Neuronal stem cell (in vitro differentiated cells): ENCODE data around the gene LARP1B.
"Not testable (repeated sequence)": the region's sequence is repeated elsewhere in the genome, so short reads cannot be mapped to it uniquely, and the experiment has no call there.

Experiments
- DNase-seq: peaks from one replicate; pipeline ENCODE4 v3.0.0-alpha.2; 2013; ENCODE audit warnings: low spot score
- H2AFZ ChIP-seq: one replicate; pipeline ENCODE4 v1.6.1; 2013; ENCODE audit warnings: mild to moderate bottlenecking, low read length, inconsistent platforms
- H2AK5ac ChIP-seq: 2 replicates; pipeline ENCODE4 v1.6.1; 2013; ENCODE audit warnings: low read depth, mild to moderate bottlenecking, inconsistent platforms, low read length, moderate library complexity, mixed read lengths
- H2BK120ac ChIP-seq: 2 replicates; pipeline ENCODE4 v1.6.1; 2013; ENCODE audit warnings: low read depth, mild to moderate bottlenecking, inconsistent platforms, low read length, moderate library complexity, mixed read lengths
- H2BK12ac ChIP-seq: one replicate; pipeline ENCODE4 v1.6.1; 2013; ENCODE audit warnings: low read length, inconsistent platforms
- H2BK15ac ChIP-seq: 2 replicates; pipeline ENCODE4 v1.6.1; 2013; ENCODE audit warnings: mild to moderate bottlenecking, low read length, inconsistent platforms, mixed read lengths
- H2BK5ac ChIP-seq: one replicate; pipeline ENCODE4 v1.6.1; 2013; ENCODE audit warnings: inconsistent platforms, mild to moderate bottlenecking, low read length, moderate library complexity
- H3K14ac ChIP-seq: one replicate; pipeline ENCODE4 v1.6.1; 2013; ENCODE audit warnings: low read length, inconsistent platforms
- H3K18ac ChIP-seq: 2 replicates; pipeline ENCODE4 v1.6.1; 2013; ENCODE audit warnings: low read length, inconsistent platforms
- H3K23ac ChIP-seq: 2 replicates; pipeline ENCODE4 v1.6.1; 2013; ENCODE audit warnings: low read depth, mild to moderate bottlenecking, mixed read lengths, low read length, inconsistent platforms; ENCODE audit not compliant: poor library complexity
- H3K27ac ChIP-seq: replicated peaks from 3 replicates; pipeline ENCODE4 v1.5.1; 2013; ENCODE audit warnings: low read length, inconsistent platforms
- H3K27me3 ChIP-seq, 3 experiments: 2 replicates each; pipeline ENCODE4 v1.6.1; 2013; ENCODE audit warnings: low read length in 3 of 3, mild to moderate bottlenecking in 2 of 3, inconsistent platforms in 1 of 3, low read depth in 1 of 3, mixed read lengths in 1 of 3, moderate library complexity in 1 of 3; ENCODE audit not compliant: control insufficient read depth in 3 of 3, insufficient read depth in 3 of 3
- H3K36me3 ChIP-seq, 2 donors: replicated peaks in 1 of 2; 2 replicates each; pipeline ENCODE4 v1.6.1; 2013; ENCODE audit warnings: low read length in 2 of 2; ENCODE audit not compliant: control insufficient read depth in 2 of 2, insufficient read depth in 2 of 2
- H3K4ac ChIP-seq: 2 replicates; pipeline ENCODE4 v1.6.1; 2013; ENCODE audit warnings: inconsistent platforms, mild to moderate bottlenecking, low read length, moderate library complexity
- H3K4me1 ChIP-seq, 2 donors: 1 replicate in 1 of 2; 2 replicates in 1 of 2; pipeline ENCODE4 v1.6.1; 2013; ENCODE audit warnings: low read length in 2 of 2, low read depth in 1 of 2; ENCODE audit not compliant: control insufficient read depth in 2 of 2, insufficient read depth in 1 of 2
- H3K4me2 ChIP-seq: one replicate; pipeline ENCODE4 v1.6.1; 2013; ENCODE audit warnings: mild to moderate bottlenecking, low read length, inconsistent platforms; ENCODE audit not compliant: insufficient read depth, poor library complexity, severe bottlenecking
- H3K4me3 ChIP-seq, 2 donors: 2 replicates each; pipeline ENCODE4 v1.5.1; 2013; ENCODE audit warnings: low read length in 2 of 2, mild to moderate bottlenecking in 2 of 2, inconsistent platforms in 1 of 2, moderate library complexity in 1 of 2
- H3K79me1 ChIP-seq: one replicate; pipeline ENCODE4 v1.6.1; 2013; ENCODE audit warnings: low read depth, mild to moderate bottlenecking, inconsistent platforms, low read length, moderate library complexity
- H3K9ac ChIP-seq: one replicate; pipeline ENCODE4 v1.6.1; 2013; ENCODE audit warnings: mild to moderate bottlenecking, low read depth, low read length, inconsistent platforms; ENCODE audit not compliant: poor library complexity
- H3K9me3 ChIP-seq, 2 donors: replicated peaks in 1 of 2; 2 replicates each; pipeline versions ENCODE3 to v1.6.1; 2013; ENCODE audit warnings: low read length in 2 of 2, mild to moderate bottlenecking in 2 of 2, inconsistent platforms in 1 of 2, low read depth in 1 of 2, mixed read lengths in 1 of 2, moderate library complexity in 1 of 2; ENCODE audit not compliant: control insufficient read depth in 2 of 2, insufficient read depth in 1 of 2
- H4K8ac ChIP-seq: one replicate; pipeline ENCODE4 v1.6.1; 2013; ENCODE audit warnings: low read depth, mild to moderate bottlenecking, inconsistent platforms, low read length, moderate library complexity
- H4K91ac ChIP-seq: one replicate; pipeline ENCODE4 v1.6.1; 2013; ENCODE audit warnings: low read length, low read depth, mild to moderate bottlenecking, inconsistent platforms; ENCODE audit not compliant: poor library complexity
- WGBS, 2 donors: extraction: QIAGEN DNeasy Blood & Tissue Kit; methylation state at CpG; one replicate each; pipeline ENCODE4 v1.1.7; 2013; ENCODE audit warnings: missing lambda C conversion rate in 2 of 2, mixed read lengths in 1 of 2; ENCODE audit not compliant: insufficient read length in 2 of 2, insufficient replicate concordance in 1 of 2; ENCODE audit errors: extremely low coverage in 2 of 2; 5-methylcytosine and 5-hydroxymethylcytosine counted together

Gene LARP1B

DNA sequence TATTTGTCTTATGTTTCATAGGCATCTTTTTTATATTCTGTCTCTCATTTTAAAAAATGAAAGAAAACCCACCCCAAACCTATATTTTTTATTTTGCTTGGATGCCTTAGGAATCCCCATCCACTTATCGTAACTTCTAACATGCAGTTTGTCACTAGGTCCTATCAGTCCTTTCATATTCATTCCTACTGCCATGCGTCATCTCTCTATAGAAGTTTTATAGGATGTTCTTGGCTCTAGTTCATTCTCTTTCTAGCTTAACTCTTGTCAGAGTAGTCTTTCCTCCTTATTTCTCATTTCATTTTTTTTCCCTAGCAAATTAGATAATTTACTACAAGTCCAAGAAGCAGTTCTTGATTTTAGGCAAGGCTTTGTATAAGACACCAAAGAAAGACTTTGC is 92.7 kb downstream of the LARP1B start:
- H2AK5ac ChIP-seq = no peak overlapping the region
- no peaks in the 10 kb centered on the region for H3K4me1 ChIP-seq
- H3K36me3 ChIP-seq = peaks cover 5 to 14% of the 10 kb centered on the region in 2 donors
- peaks cover 1% of the 10 kb centered on the region for H3K79me1 ChIP-seq
- H3K9ac ChIP-seq = no peak overlapping the region
- no peak overlapping the region for H2BK5ac ChIP-seq
- H3K4me3 ChIP-seq = no peak overlapping the region
- H3K18ac ChIP-seq = no peak overlapping the region
- no CpG with 5 or more reads among the region's 2 CpGs for WGBS, 2 donors
- no peak overlapping the region for H2AFZ ChIP-seq
- no peak overlapping the region for H4K8ac ChIP-seq
- no peak overlapping the region for H2BK15ac ChIP-seq
- H3K9me3 ChIP-seq = peaks cover 3 to 12% of the 10 kb centered on the region in 2 donors
- no peak overlapping the region for H2BK120ac ChIP-seq
- H3K4me2 ChIP-seq = no peak overlapping the region
- H3K14ac ChIP-seq = no peak overlapping the region
- H3K27ac ChIP-seq = no peak overlapping the region
- no peak overlapping the region for H3K4ac ChIP-seq
- no peak overlapping the region for H2BK12ac ChIP-seq
- no peak overlapping the region for H4K91ac ChIP-seq
- no peak overlapping the region for H3K23ac ChIP-seq
- no peak for DNase-seq
- no peaks in the 10 kb centered on the region for H3K27me3 ChIP-seq

DNA sequence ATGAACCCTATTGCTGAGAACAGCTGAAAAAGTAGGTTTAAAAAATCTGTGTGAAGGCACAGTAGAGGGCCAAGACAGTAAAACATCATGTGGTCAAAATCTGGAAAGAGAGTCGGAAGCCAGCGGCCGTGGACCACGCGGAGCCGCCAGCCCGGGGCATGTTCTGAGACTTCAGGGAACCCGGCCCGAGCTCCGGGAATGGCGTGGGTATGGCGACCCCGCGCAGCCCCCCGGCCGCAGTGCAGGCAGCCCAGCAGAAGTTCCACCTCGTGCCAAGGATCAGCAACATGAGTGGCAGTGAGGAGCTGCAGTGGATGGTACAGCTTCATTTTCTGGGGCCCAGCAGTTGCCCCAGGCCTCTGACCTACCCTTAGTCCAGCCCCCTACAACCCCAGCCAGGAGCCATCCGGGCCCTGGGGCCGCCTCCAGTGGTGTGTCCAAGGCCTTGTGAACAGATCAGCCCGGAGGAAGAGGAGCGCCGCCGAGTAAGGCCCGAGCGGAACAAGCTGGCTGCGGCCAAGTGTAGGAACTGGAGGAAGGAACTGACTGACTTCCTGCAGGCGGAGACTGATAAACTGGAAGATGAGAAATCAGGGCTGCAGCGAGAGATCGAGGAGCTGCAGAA is 94.2 kb downstream of the LARP1B start:
- Histone ChIP-seq H2BK120ac (no peak overlapping the region), H3K18ac (no peak overlapping the region), H3K27me3 (no peaks in the 10 kb centered on the region), H3K9ac (no peak overlapping the region), H4K91ac (no peak overlapping the region), H2BK15ac (no peak overlapping the region), H2AFZ (no peak overlapping the region), H3K36me3 (peaks cover 5 to 14% of the 10 kb centered on the region in 2 donors), H4K8ac (no peak overlapping the region), H3K4ac (no peak overlapping the region), H3K4me3 (no peak overlapping the region), H3K4me1 (no peaks in the 10 kb centered on the region), H3K27ac (no peak overlapping the region), H3K14ac (no peak overlapping the region), H3K4me2 (no peak overlapping the region), H3K23ac (no peak overlapping the region), H3K79me1 (peaks cover 1% of the 10 kb centered on the region), H3K9me3 (peaks cover 3 to 12% of the 10 kb centered on the region in 2 donors), H2AK5ac (peak overlapping the region; percentile 89), H2BK5ac (no peak overlapping the region), H2BK12ac (no peak overlapping the region)
- no CpG with 5 or more reads among the region's 29 CpGs for WGBS, 2 donors
- no peak for DNase-seq

DNA sequence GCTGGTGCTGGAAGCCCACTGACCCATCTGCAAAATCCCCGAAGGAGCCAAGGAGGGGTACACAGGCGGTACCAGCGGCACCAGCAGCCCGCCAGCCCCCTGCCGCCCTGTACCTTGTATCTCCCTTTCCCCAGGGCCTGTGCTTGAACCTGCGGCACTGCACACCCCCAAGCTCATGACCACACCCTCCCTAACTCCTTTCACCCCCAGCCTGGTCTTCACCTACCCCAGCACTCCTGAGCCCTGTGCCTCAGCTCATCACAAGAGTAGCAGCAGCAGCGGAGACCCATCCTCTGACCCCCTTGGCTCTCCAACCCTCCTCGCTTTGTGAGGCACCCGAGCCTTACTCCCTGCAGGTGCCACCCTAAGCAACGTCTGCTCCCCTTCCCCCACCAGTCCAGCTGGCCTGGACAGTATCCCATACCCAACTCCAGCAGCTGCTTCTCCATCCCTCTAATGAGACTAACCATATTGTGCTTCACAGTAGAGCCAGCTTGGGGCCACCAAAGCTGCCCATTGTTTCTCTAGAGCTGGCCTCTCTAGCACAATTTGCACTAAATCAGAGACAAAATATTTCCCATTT is 94.9 kb downstream of the LARP1B start:
- no peak overlapping the region for H3K9ac ChIP-seq
- DNase-seq = no peak

DNA sequence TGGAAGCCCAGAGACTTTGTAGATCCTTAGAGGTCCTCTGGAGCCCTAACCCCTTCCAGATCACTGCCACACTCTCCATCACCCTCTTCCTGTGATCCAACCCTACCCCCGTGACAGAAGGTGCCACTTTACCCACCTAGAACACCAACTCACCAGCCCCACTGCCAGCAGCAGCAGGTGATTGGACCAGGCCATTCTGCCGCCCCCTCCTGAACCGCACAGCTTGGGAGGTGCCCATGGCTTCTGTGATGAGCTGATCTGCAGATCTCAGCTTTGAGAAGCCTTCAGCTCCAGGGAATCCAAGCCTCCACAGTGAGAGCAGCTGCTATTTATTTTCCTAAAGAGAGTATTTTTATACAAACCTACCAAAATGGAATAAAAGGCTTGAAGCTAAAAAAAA is 95.4 kb downstream of the LARP1B start:
- H3K4me2 ChIP-seq, H3K27ac ChIP-seq, H2AK5ac ChIP-seq, DNase-seq, H2BK15ac ChIP-seq, H2BK120ac ChIP-seq, H3K4ac ChIP-seq, H2BK12ac ChIP-seq, H2BK5ac ChIP-seq, H3K27me3 ChIP-seq, H2AFZ ChIP-seq, H3K18ac ChIP-seq, H3K14ac ChIP-seq, H3K9ac ChIP-seq, H4K91ac ChIP-seq, H4K8ac ChIP-seq, H3K79me1 ChIP-seq, H3K4me3 ChIP-seq, H3K4me1 ChIP-seq, H3K23ac ChIP-seq: not testable (repeated sequence)
- WGBS, 2 donors = no CpG with 5 or more reads among the region's 3 CpGs
- Histone ChIP-seq H3K9me3 (peaks cover 3 to 12% of the 10 kb centered on the region in 2 donors), H3K36me3 (peaks cover 5 to 14% of the 10 kb centered on the region in 2 donors)

More for the DNA sequence above, 94.9 kb downstream of the LARP1B start:
- H4K91ac ChIP-seq = no peak overlapping the region
- H2BK120ac ChIP-seq = no peak overlapping the region
- no peak overlapping the region for H3K4me2 ChIP-seq
- peaks cover 1% of the 10 kb centered on the region for H3K79me1 ChIP-seq
- no peaks in the 10 kb centered on the region for H3K27me3 ChIP-seq
- H3K4me3 ChIP-seq = no peak overlapping the region
- H3K23ac ChIP-seq = no peak overlapping the region
- H2BK5ac ChIP-seq = no peak overlapping the region
- no peak overlapping the region for H3K27ac ChIP-seq
- H3K36me3 ChIP-seq = peaks cover 5 to 14% of the 10 kb centered on the region in 2 donors
- no peak overlapping the region for H2AK5ac ChIP-seq
- no peak overlapping the region for H3K4ac ChIP-seq
- H3K4me1 ChIP-seq = no peaks in the 10 kb centered on the region
- no peak overlapping the region for H3K18ac ChIP-seq
- WGBS, 2 donors = no CpG with 5 or more reads among the region's 10 CpGs
- no peak overlapping the region for H2AFZ ChIP-seq
- H3K9me3 ChIP-seq = peaks cover 3 to 12% of the 10 kb centered on the region in 2 donors
- H2BK12ac ChIP-seq = no peak overlapping the region
- no peak overlapping the region for H4K8ac ChIP-seq
- no peak overlapping the region for H2BK15ac ChIP-seq
- H3K14ac ChIP-seq = no peak overlapping the region
